IMR-90 (cell line): ENCODE measurements around the gene HINT2. TPM values are rescaled to one million over a fixed set of nuclear protein-coding genes. Genes with fewer than 3 reads are reported as not detected.

Experiments
- ATAC-seq: fragments of 200-7000 bp; cut with Tn5 transposase; 2 replicates; pipeline ENCODE4 v1.9.1; 2020; ENCODE audit warnings: low read depth, mild to moderate bottlenecking, moderate library complexity
- BruUV-seq: library from RNA; stranded (reverse); fragments of 400-500 nt; replicated peaks from 2 replicates; lab custom pipeline; 2021; lab: Mats Ljungman, UMichigan
- CTCF ChIA-PET: fragments of 300-600 bp; formaldehyde crosslinking; extraction: SDS; loops from one replicate; lab custom pipeline; 2021; ENCODE audit warnings: antibody characterized with exemption; lab: Yijun Ruan, JAX
- POLR2A ChIA-PET: fragments of 300-600 bp; sonication (Branson Sonifier 250); formaldehyde crosslinking; loops from one replicate; lab custom pipeline; 2022; ENCODE audit warnings: antibody characterized with exemption; ENCODE audit not compliant: unreplicated experiment; lab: Charles Lee
- DNase-seq: peaks from one replicate; pipeline ENCODE4 v3.0.0; 2013
- H2AFZ ChIP-seq: replicated peaks from 2 replicates; pipeline ENCODE3; 2013; ENCODE audit warnings: low read length, mild to moderate bottlenecking; ENCODE audit not compliant: poor library complexity
- H2AK5ac ChIP-seq: 2 replicates; pipeline ENCODE4 v1.6.1; 2013; ENCODE audit warnings: low read depth, low read length, inconsistent platforms
- H2AK9ac ChIP-seq: replicated peaks from 2 replicates; pipeline ENCODE3; 2013; ENCODE audit warnings: mild to moderate bottlenecking, low read depth, low read length, moderate library complexity; ENCODE audit not compliant: poor library complexity
- H2BK120ac ChIP-seq: 2 replicates; pipeline ENCODE4 v1.6.1; 2013; ENCODE audit warnings: low read depth, low read length, inconsistent platforms
- H2BK15ac ChIP-seq: 3 replicates; pipeline ENCODE4 v1.6.1; 2013; ENCODE audit warnings: low read depth, low read length, inconsistent platforms
- H2BK20ac ChIP-seq: 2 replicates; pipeline ENCODE4 v1.6.1; 2013; ENCODE audit warnings: low read depth, mild to moderate bottlenecking, inconsistent platforms, low read length, moderate library complexity
- H2BK5ac ChIP-seq: 2 replicates; pipeline ENCODE4 v1.6.1; 2013; ENCODE audit warnings: mild to moderate bottlenecking, low read depth, low read length, inconsistent platforms; ENCODE audit not compliant: poor library complexity, severe bottlenecking
- H3K14ac ChIP-seq: replicated peaks from 2 replicates; pipeline ENCODE4 v1.6.1; 2013; ENCODE audit warnings: low read depth, low read length, inconsistent platforms
- H3K18ac ChIP-seq: 2 replicates; pipeline ENCODE4 v1.6.1; 2013; ENCODE audit warnings: low read depth, low read length, control low read depth
- H3K23ac ChIP-seq: 2 replicates; pipeline ENCODE4 v1.6.1; 2013; ENCODE audit warnings: low read depth, low read length, inconsistent platforms
- H3K27ac ChIP-seq: 2 replicates; pipeline ENCODE4 v1.5.1; 2013; ENCODE audit warnings: mild to moderate bottlenecking, control low read depth, low read length; ENCODE audit not compliant: insufficient read depth
- H3K27me3 ChIP-seq: 2 replicates; pipeline ENCODE4 v1.6.1; 2013; ENCODE audit warnings: low read length; ENCODE audit not compliant: control insufficient read depth, insufficient read depth
- H3K36me3 ChIP-seq: 2 replicates; pipeline ENCODE4 v1.6.1; 2013; ENCODE audit warnings: low read length, mixed read lengths; ENCODE audit not compliant: control insufficient read depth, insufficient read depth
- H3K4ac ChIP-seq: 2 replicates; pipeline ENCODE4 v1.6.1; 2013; ENCODE audit warnings: low read depth, low read length, inconsistent platforms
- H3K4me1 ChIP-seq: 2 replicates; pipeline ENCODE4 v1.6.1; 2013; ENCODE audit warnings: low read length, mixed read lengths; ENCODE audit not compliant: control insufficient read depth, insufficient read depth
- H3K4me2 ChIP-seq: 2 replicates; pipeline ENCODE4 v1.6.1; 2013; ENCODE audit warnings: low read depth, mild to moderate bottlenecking, control low read depth, low read length, moderate library complexity
- H3K4me3 ChIP-seq: 2 replicates; pipeline ENCODE4 v1.5.1; 2013; ENCODE audit warnings: low read depth, mild to moderate bottlenecking, control low read depth, low read length, moderate library complexity; ENCODE audit not compliant: insufficient read depth
- H3K56ac ChIP-seq: 2 replicates; pipeline ENCODE4 v1.6.1; 2013; ENCODE audit warnings: low read length, inconsistent platforms; ENCODE audit not compliant: insufficient read depth; ENCODE audit errors: extremely low read depth
- H3K79me1 ChIP-seq, 2 experiments: 2 replicates each; pipeline ENCODE4 v1.6.1; 2013; ENCODE audit warnings: low read length in 2 of 2, inconsistent platforms in 1 of 2, low read depth in 1 of 2
- H3K9ac ChIP-seq: 2 replicates; pipeline ENCODE4 v1.6.1; 2013; ENCODE audit warnings: low read depth, low read length, control low read depth
- H3K9me1 ChIP-seq: 2 replicates; pipeline ENCODE4 v1.6.1; 2013; ENCODE audit warnings: low read length, inconsistent platforms; ENCODE audit not compliant: insufficient read depth
- H3K9me3 ChIP-seq: 2 replicates; pipeline ENCODE4 v1.6.1; 2013; ENCODE audit warnings: low read length; ENCODE audit not compliant: control insufficient read depth, insufficient read depth
- H4K20me1 ChIP-seq: 2 replicates; pipeline ENCODE4 v1.6.1; 2013; ENCODE audit warnings: low read length, inconsistent platforms; ENCODE audit not compliant: insufficient read depth
- H4K5ac ChIP-seq: 2 replicates; pipeline ENCODE4 v1.6.1; 2013; ENCODE audit warnings: mild to moderate bottlenecking, low read depth, low read length, control low read depth
- H4K8ac ChIP-seq, 2 experiments: 2 replicates each; pipeline ENCODE4 v1.6.1; 2013; ENCODE audit warnings: low read depth in 2 of 2, low read length in 2 of 2, control low read depth in 1 of 2, inconsistent platforms in 1 of 2
- H4K91ac ChIP-seq: 2 replicates; pipeline ENCODE4 v1.6.1; 2013; ENCODE audit warnings: low read depth, low read length, inconsistent platforms; ENCODE audit not compliant: insufficient read depth
- BHLHE40 ChIP-seq: fragments of 150-350 bp; IDR thresholded peaks from 2 replicates; pipeline ENCODE4 v1.6.1; 2016; ENCODE audit warnings: mild to moderate bottlenecking, low read depth, low read length
- CEBPB ChIP-seq: IDR thresholded peaks from 2 replicates; pipeline ENCODE4 v1.6.1; 2012; ENCODE audit warnings: low read depth, low read length, improper control_type of control experiment
- FOS ChIP-seq: fragments of 150-350 bp; IDR thresholded peaks from 2 replicates; pipeline ENCODE4 v1.6.1; 2016; ENCODE audit warnings: low read depth, low read length
- MAFK ChIP-seq: IDR thresholded peaks from 2 replicates; pipeline ENCODE4 v1.6.1; 2012; ENCODE audit warnings: low read depth, low read length, improper control_type of control experiment
- MXI1 ChIP-seq: IDR thresholded peaks from 2 replicates; pipeline ENCODE4 v1.6.1; 2012; ENCODE audit warnings: low read depth, mild to moderate bottlenecking, low read length, moderate library complexity, borderline replicate concordance
- NFE2L2 ChIP-seq: fragments of 150-350 bp; IDR thresholded peaks from 2 replicates; pipeline ENCODE4 v1.6.1; 2016; ENCODE audit warnings: low read depth, mild to moderate bottlenecking, low read length
- RCOR1 ChIP-seq: IDR thresholded peaks from 2 replicates; pipeline ENCODE4 v1.6.1; 2012; ENCODE audit warnings: mild to moderate bottlenecking, low read length, improper control_type of control experiment; ENCODE audit not compliant: insufficient replicate concordance
- RFX5 ChIP-seq: IDR thresholded peaks from 2 replicates; pipeline ENCODE4 v1.8.0; 2012; ENCODE audit warnings: low read depth, mild to moderate bottlenecking, low read length, moderate library complexity
- WGBS, 2 experiments: methylation state at CpG; one replicate each; pipeline versions ENCODE4 v1.1.5 to v1.1.7; 2013; ENCODE audit warnings: missing lambda C conversion rate in 2 of 2; ENCODE audit not compliant: insufficient read length in 1 of 2; ENCODE audit errors: extremely low coverage in 2 of 2; 5-methylcytosine and 5-hydroxymethylcytosine counted together
- dilution Hi-C: fragments of 300-500 bp; cut with HindIII; formaldehyde crosslinking; loops from one replicate; pipeline ENCODE4 v1.14.3; 2018; ENCODE audit warnings: low sequenced_read_pairs; ENCODE audit not compliant: unreplicated experiment
- in situ Hi-C: fragments of 300-500 bp; cut with MboI; formaldehyde crosslinking; loops from 3 replicates; pipeline ENCODE4 v1.14.3; 2019; ENCODE audit warnings: low sequenced_read_pairs, inconsistent platforms, mixed read lengths
- intact Hi-C: fragments of 100-400 bp; cut with micrococcal nuclease; formaldehyde crosslinking; loops from 2 replicates; pipeline ENCODE4 v1.10.0; 2022
- polyA plus RNA-seq, 3 experiments: library from polyadenylated mRNA; depleted of rRNA; stranded (reverse); fragments of >200 nt; gene quantifications; 2 replicates each; pipeline ENCODE4 v1.2.3, GENCODE V29; 2012; ENCODE audit warnings: low replicate concordance in 1 of 3
- total RNA-seq: library from RNA; depleted of rRNA; stranded (reverse); fragments of >200 nt; gene quantifications from 2 replicates; pipeline ENCODE4 v1.2.3, GENCODE V29; 2012
- TF ChIP-seq, protein P1 (sequence below): fragments of 150-350 bp; IDR thresholded peaks from 2 replicates; pipeline ENCODE4 v1.6.1; 2016; ENCODE audit warnings: low read depth, mild to moderate bottlenecking, low read length, moderate library complexity, borderline replicate concordance
- TF ChIP-seq, protein P2 (sequence below): fragments of 150-350 bp; IDR thresholded peaks from 2 replicates; pipeline ENCODE4 v1.6.1; 2017; ENCODE audit warnings: mild to moderate bottlenecking, antibody characterized with exemption, low read length, low read depth

Gene HINT2
- total and polyA plus RNA-seq, 2 of the 4 experiments (the other 2 are of a cell fraction), result 7.5 to 20.6 TPM

DNA sequence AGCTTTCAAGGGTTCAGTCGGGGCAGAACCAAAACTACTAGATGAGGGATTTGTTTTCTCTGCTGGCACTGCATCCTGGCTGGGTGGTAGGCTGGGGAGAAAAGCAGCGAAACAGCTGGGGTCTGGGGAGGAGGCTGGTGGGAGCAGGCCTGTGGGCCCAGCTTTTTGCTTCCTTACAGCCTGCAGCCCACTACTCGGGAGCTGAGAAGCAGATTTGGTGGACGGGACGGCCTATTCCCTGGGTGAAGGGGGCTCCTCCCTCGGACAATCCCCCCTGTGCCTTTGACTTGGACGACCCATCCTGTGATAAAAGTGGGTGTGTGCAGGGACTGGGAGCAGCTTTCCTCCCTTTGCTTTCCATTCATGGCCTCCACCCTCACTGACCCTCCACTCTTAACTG, 14.3 kb downstream of the HINT2 start (continued):
- TF ChIP-seq, protein P1, sequence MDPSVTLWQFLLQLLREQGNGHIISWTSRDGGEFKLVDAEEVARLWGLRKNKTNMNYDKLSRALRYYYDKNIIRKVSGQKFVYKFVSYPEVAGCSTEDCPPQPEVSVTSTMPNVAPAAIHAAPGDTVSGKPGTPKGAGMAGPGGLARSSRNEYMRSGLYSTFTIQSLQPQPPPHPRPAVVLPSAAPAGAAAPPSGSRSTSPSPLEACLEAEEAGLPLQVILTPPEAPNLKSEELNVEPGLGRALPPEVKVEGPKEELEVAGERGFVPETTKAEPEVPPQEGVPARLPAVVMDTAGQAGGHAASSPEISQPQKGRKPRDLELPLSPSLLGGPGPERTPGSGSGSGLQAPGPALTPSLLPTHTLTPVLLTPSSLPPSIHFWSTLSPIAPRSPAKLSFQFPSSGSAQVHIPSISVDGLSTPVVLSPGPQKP, result no peak

DNA sequence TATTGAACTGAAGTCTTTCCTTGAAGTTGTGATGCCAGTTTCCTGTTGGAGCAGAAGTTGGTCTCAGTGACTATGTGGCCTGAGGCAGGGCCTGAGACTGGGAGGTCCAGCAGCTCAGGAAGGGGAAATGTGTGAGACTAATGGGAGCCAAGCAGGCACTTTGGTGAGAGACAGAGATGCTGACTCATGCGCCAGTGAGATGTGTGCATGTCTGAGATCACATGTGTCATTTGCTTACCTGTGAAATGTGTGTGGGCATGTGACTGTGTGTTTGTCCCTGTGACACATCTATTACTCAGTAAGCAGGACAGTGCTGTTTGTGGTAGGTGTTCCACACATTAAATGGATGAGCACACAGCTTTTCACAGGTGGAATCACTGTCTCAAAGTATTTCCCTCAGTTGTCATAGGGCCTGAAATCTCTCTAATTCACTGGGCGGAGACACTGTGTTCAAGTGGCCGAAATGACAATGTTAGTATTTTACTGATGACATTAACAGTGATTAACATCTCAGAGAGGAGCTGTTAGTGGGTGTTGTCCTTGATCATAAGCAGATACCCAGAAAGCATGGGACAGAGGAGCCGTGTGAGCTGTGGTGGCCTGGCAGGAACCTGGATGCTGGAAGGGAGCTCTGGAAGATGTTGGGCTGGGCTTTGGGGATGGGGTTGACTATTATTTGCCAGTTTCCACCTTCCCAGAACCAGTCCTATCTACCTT, 16.0 kb downstream of the HINT2 start:
- TF ChIP-seq, protein P2, sequence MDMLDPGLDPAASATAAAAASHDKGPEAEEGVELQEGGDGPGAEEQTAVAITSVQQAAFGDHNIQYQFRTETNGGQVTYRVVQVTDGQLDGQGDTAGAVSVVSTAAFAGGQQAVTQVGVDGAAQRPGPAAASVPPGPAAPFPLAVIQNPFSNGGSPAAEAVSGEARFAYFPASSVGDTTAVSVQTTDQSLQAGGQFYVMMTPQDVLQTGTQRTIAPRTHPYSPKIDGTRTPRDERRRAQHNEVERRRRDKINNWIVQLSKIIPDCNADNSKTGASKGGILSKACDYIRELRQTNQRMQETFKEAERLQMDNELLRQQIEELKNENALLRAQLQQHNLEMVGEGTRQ, result peak; percentile 84
- peak; percentile 60; the same call in 1 of the 2 replicates for TF ChIP-seq MAFK
- TF ChIP-seq CEBPB, result no peak
- peak; percentile 57 for TF ChIP-seq FOS
- TF ChIP-seq MXI1, result peak; percentile 13; the same call in 1 of the 2 replicates
- peak; percentile 74 for TF ChIP-seq BHLHE40
- peak; percentile 66; the same call in 1 of the 2 replicates for TF ChIP-seq NFE2L2
- no peak for TF ChIP-seq RCOR1
- no peak for TF ChIP-seq RFX5
- Histone ChIP-seq H3K79me1 (peaks cover 17 to 45% of the 10 kb centered on the region in 2 experiments), H2BK5ac (peak overlapping the region; percentile 7), H3K23ac (peak overlapping the region; percentile 61; the same call in 1 of the 2 replicates), H2BK120ac (no peak overlapping the region), H4K91ac (no peak overlapping the region), H3K4me2 (no peak overlapping the region), H2AFZ (no peak overlapping the region), H4K8ac (no peak overlapping the region), H3K56ac (no peak overlapping the region), H3K14ac (no peak overlapping the region; the same call in 1 of the 2 replicates), H3K27ac (no peak overlapping the region), H3K9me3 (no peaks in the 10 kb centered on the region), H4K5ac (no peak overlapping the region), H3K36me3 (peaks cover 22% of the 10 kb centered on the region), H3K18ac (no peak overlapping the region), H2BK20ac (no peak overlapping the region), H3K9ac (no peak overlapping the region), H3K9me1 (peaks cover 40% of the 10 kb centered on the region), H3K27me3 (no peaks in the 10 kb centered on the region), H3K4ac (no peak overlapping the region), H3K4me1 (peaks cover 3% of the 10 kb centered on the region), H2BK15ac (no peak overlapping the region), H2AK5ac (0 out of 2 replicates have a peak overlapping the region, but pooled peaks have one; percentile 6), H3K4me3 (no peak overlapping the region), H4K20me1 (no peaks in the 10 kb centered on the region), H2AK9ac (no peak overlapping the region)
- DNase-seq (peak; percentile 76), ATAC-seq (peak; percentile 70)
- POLR2A ChIA-PET, result interaction anchor here (0.6 kb wide), 1 partner anchor 17 kb away, joined by 14 read pairs; no protein-coding TSS in a partner anchor
- 80% methylated on average over 2 of the region's 4 CpGs; no CpG with 5 or more reads in 1 of the 2 experiments for WGBS, 2 experiments
- no TSS peak for BruUV-seq
- dilution Hi-C loops (no loop called here), in situ Hi-C loops (no loop called here), intact Hi-C loops (no loop called here)
- CTCF ChIA-PET, result interaction anchor here (1.0 kb wide), 1 partner anchor 27 kb away, joined by 3 read pairs; no protein-coding TSS in a partner anchor
